ENCODE measurements around the gene DNAJC12. TPM values are rescaled to one million over a fixed set of nuclear protein-coding genes. Genes with fewer than 3 reads are reported as not detected.
"Not testable (repeated sequence)": the region's sequence is repeated elsewhere in the genome, so short reads cannot be mapped to it uniquely, and the experiment has no call there.

DNAJC12 gene
- total RNA-seq, 2 donors from 2014 or later: 1.2 to 5.1 TPM

DNA sequence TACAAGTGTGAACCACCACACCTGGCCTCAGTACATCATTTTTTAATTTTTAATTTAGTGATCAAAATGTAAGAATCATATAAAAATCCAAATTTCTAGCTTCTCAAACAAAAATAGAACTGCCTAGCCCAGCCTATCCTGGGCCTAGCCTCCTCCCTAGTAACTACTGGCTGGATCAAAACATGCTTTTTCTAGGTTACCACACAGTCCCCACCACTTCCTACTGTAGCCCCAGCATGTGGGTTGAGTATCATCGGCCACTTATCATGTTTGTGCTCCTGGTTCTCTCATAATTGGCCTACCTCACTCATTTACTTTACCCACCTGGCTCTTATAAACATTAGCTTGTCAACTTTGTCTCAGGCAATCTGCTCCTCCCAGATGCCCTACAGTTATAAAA is 52.9 kb downstream of the DNAJC12 start:
- Histone ChIP-seq H3K27ac (no peak overlapping the region), H3K27me3 (replicated peaks; ENCODE audit: insufficient read depth) (no peaks in the 10 kb centered on the region), H3K4me1 (ENCODE audit: control insufficient read depth in 1 of 2, low read depth in 2 of 2) (peaks cover 0 to 2% of the 10 kb centered on the region in 2 donors), H3K9me3 (no peaks in the 10 kb centered on the region), H3K36me3 (no peaks in the 10 kb centered on the region), H3K4me3 (no peak overlapping the region)
- no peak for ATAC-seq (ENCODE audit: insufficient number of reproducible peaks, low FRiP score, low read depth)
- TF ChIP-seq, protein P1, sequence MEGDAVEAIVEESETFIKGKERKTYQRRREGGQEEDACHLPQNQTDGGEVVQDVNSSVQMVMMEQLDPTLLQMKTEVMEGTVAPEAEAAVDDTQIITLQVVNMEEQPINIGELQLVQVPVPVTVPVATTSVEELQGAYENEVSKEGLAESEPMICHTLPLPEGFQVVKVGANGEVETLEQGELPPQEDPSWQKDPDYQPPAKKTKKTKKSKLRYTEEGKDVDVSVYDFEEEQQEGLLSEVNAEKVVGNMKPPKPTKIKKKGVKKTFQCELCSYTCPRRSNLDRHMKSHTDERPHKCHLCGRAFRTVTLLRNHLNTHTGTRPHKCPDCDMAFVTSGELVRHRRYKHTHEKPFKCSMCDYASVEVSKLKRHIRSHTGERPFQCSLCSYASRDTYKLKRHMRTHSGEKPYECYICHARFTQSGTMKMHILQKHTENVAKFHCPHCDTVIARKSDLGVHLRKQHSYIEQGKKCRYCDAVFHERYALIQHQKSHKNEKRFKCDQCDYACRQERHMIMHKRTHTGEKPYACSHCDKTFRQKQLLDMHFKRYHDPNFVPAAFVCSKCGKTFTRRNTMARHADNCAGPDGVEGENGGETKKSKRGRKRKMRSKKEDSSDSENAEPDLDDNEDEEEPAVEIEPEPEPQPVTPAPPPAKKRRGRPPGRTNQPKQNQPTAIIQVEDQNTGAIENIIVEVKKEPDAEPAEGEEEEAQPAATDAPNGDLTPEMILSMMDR (IDR thresholded peaks at IDR 0.05): no peak
- no peak for DNase-seq (ENCODE audit: low spot score)

DNA sequence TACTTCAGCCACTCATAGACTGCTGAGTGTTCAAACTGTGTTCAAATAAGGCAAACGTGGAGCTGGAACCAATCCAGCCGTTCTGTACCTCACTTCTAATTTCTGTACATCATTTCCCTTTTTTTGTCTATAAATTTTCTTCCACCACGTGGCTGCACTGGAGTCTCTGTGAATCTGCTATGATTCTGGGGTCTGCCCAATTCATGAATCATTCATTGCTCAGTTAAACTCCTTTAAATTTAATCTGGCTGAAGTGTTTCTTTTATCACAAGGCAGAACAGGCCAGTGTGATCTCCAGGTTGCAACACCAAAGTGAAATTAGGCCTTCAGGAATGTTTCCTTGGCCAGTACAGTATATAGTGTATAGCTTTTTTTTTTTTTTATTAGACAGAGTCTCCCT is 53.5 kb downstream of the DNAJC12 start:
- no peak for ATAC-seq (ENCODE audit: insufficient number of reproducible peaks, low FRiP score, low read depth)

DNA sequence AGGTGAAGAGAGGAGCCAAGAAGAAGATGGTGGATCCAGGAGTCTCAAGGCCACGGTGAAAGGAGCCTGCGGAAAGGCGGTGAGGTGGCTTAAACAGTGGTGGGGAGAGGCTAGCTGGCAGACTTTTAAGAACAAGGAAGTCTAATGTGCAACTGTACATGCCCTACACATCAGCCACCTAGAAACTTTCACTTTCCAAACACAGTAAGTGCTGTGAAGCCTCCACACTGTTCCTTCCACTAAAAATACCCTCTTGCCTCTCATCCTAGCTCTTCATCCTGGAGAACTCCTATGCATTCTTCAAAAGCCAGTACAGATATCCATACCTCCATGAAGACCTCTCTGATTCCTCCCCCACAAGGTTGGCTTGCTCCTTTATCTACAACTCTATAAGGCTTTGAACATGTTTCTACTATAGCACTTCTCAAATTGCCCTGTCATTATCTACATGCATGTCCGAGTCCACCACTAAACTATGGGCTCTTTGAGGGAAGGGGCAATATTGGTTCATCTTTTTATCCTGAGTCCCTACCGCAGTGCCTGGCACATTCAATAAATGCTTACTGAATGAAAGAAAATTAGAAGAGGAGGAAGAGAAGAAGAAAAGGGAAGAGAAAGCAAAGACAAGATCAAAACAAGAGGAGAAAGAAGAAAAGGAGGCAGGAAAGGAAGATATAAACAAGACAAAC is 54.2 kb downstream of the DNAJC12 start:
- ATAC-seq (ENCODE audit: insufficient number of reproducible peaks, low FRiP score, low read depth) (no peak), DNase-seq (ENCODE audit: low spot score) (no peak)
- Histone ChIP-seq H3K36me3 (no peaks in the 10 kb centered on the region), H3K9me3 (no peaks in the 10 kb centered on the region), H3K27ac (no peak overlapping the region), H3K4me3 (no peak overlapping the region), H3K4me1 (ENCODE audit: control insufficient read depth in 1 of 2, low read depth in 2 of 2) (peaks cover 0 to 8% of the 10 kb centered on the region in 2 donors), H3K27me3 (replicated peaks; ENCODE audit: insufficient read depth) (no peaks in the 10 kb centered on the region)
- TF ChIP-seq, protein P1 (IDR thresholded peaks at IDR 0.05): no peak

More for the DNA sequence above, 53.5 kb downstream of the DNAJC12 start:
- Histone ChIP-seq H3K27me3 (replicated peaks; ENCODE audit: insufficient read depth) (no peaks in the 10 kb centered on the region), H3K36me3 (no peaks in the 10 kb centered on the region), H3K4me3 (no peak overlapping the region), H3K9me3 (no peaks in the 10 kb centered on the region), H3K4me1 (ENCODE audit: control insufficient read depth in 1 of 2, low read depth in 2 of 2) (peaks cover 0 to 6% of the 10 kb centered on the region in 2 donors), H3K27ac (no peak overlapping the region)
- DNase-seq (ENCODE audit: low spot score): no peak
- TF ChIP-seq, protein P1 (IDR thresholded peaks at IDR 0.05): no peak

DNA sequence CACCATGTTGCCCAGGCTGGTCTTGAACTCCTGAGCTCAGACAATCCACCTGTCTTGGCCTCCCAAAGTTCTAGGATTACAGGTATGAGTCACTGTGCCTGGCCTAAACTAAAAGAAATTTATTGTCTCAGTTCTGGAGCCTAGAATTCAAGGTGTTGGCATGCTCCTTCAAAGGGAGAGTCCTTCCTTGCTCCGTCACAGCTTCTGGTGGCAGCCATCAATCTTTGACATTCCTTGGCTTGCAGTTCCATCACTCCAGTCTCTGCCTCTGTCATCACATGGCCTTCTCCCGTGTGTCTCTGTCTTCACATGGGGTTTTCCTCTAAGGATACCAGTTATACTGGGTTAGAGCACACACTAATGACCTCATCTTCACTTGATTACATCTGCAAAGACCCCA is 55.5 kb downstream of the DNAJC12 start:
- TF ChIP-seq, protein P1 (IDR thresholded peaks at IDR 0.05): no peak
- no peaks in the 10 kb centered on the region for H3K9me3 ChIP-seq
- no peaks in the 10 kb centered on the region for H3K27me3 ChIP-seq (replicated peaks; ENCODE audit: insufficient read depth)
- no peaks in the 10 kb centered on the region for H3K36me3 ChIP-seq
- no peak overlapping the region for H3K27ac ChIP-seq
- peaks cover 0 to 8% of the 10 kb centered on the region in 2 donors for H3K4me1 ChIP-seq (ENCODE audit: control insufficient read depth in 1 of 2, low read depth in 2 of 2)
- ATAC-seq (ENCODE audit: insufficient number of reproducible peaks, low FRiP score, low read depth) (no peak), DNase-seq (ENCODE audit: low spot score) (no peak)
- no peak overlapping the region for H3K4me3 ChIP-seq

DNA sequence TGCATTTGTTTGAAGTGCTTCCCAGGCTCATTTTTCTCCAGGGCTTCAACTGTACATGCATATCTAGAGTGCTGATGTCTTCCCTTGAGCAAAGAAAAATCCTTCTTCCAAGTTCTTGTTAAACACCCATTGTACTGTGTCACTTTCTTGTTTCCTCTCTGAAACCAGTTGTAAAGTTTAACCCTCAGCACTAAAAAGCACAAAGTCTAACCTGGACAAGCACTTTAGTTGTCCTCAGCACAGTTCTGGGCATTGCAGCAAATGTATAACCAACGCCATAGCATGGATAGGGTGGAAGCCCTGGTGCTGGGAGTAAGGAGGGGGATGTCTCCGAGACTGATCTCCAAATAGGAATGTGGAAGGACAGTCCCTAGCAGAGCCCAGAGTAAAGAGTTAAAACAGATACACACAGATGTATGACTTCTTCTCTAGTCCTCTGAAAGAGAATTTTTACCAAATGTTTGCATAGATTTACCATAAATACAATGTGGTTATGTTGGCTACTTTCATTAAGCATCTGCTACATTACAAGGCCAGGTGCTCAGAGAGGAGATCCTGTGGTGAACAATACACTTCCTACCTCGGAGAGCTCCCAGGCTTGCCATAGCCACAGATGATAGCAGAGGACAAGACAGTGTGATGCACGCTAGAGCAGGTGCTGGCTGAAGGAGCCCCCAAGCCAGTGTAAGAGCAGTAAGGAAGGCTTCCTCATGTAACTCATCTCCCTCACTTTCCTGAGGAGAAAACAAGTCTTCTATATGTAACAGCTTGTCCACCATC is 57.0 kb downstream of the DNAJC12 start:
- DNase-seq (ENCODE audit: low spot score): no peak
- peaks cover 0 to 8% of the 10 kb centered on the region in 2 donors for H3K4me1 ChIP-seq (ENCODE audit: control insufficient read depth in 1 of 2, low read depth in 2 of 2)
- ATAC-seq (ENCODE audit: insufficient number of reproducible peaks, low FRiP score, low read depth): no peak
- no peaks in the 10 kb centered on the region for H3K36me3 ChIP-seq
- TF ChIP-seq, protein P1 (IDR thresholded peaks at IDR 0.05): no peak
- H3K27me3 ChIP-seq (replicated peaks; ENCODE audit: insufficient read depth): no peaks in the 10 kb centered on the region
- H3K27ac ChIP-seq: no peak overlapping the region
- H3K4me3 ChIP-seq: no peak overlapping the region
- no peaks in the 10 kb centered on the region for H3K9me3 ChIP-seq

DNA sequence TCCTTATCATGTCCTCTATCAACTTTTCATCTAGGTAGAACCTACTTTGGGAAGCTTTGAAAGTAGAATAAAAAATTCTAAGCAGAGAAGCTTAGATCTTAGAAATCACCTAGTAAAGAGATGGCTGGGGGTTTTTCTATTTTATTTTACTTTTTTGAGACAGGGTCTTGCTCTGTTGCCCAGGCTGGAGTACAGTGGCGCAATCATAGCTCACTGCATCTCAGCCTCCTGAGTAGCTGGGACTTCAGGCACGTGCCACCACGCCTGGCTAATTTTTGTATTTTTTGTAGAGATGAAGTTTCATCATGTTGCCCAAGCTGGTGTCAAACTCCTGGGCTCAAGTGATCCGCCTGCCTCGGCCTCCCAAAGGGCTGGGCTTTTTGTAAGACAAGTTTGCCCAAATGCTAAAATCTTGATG is 57.8 kb downstream of the DNAJC12 start:
- H3K36me3 ChIP-seq; H3K4me1 ChIP-seq (ENCODE audit: control insufficient read depth in 1 of 2, low read depth in 2 of 2); ATAC-seq (ENCODE audit: insufficient number of reproducible peaks, low FRiP score, low read depth); H3K27me3 ChIP-seq (replicated peaks; ENCODE audit: insufficient read depth); H3K4me3 ChIP-seq; DNase-seq (ENCODE audit: low spot score); H3K9me3 ChIP-seq; H3K27ac ChIP-seq: not testable (repeated sequence)
